Stimulated activated CD8-positive, alpha-beta memory T cell treated with anti-CD3 and anti-CD28 coated beads, Interleukin-15, amount 100 ng/mL, for 1 hour (primary cell): ENCODE data around the gene TCF21.
"Not testable (repeated sequence)": the region's sequence is repeated elsewhere in the genome, so short reads cannot be mapped to it uniquely, and the experiment has no call there.

Experiments used
- DNase-seq: peaks from one replicate; pipeline ENCODE4 v3.0.0-alpha.2; 2020; ENCODE audit warnings: low read depth

Gene TCF21

DNA sequence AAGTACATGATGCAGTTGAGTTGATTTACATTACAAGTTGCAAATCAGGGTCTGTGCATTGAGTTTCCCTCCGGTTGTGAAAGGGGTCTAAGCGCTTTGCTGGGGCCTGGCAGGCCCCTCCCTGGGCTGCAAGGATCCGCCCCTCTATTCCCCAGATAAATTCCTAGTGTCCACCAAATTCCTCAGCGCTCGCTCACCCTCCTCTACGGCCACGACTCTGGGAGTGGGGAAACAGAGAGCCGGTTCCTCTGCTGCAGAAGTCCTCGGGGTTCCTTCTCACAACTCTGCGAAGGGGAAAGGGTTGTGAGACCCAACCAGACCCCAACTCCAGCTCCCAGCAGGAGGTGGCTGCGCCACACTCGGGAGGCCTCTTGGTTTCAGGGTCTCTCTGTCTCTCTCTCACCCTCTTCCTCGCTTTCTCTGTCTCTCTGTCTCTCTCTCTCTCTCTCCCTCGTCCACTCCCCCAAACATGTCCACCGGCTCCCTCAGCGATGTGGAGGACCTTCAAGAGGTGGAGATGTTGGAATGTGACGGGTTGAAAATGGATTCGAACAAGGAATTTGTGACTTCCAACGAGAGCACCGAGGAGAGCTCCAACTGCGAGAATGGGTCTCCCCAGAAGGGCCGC lies at the start of gene TCF21:
TSS of gene TCF21 (plus strand) at position 185 of the 628 bp plus-strand sequence. CDS start at position 470, 285 bp downstream.
- DNase-seq: no peak

- no peak for DNase-seq
These were observed 47.7 kb upstream of the TCF21 start for GRCh38 chr6:133841176-133841575.

- DNase-seq: no peak
These were observed 45.8 kb upstream of the TCF21 start for GRCh38 chr6:133843098-133843497.

GRCh38 chr6:133844709-133845108 lies 44.2 kb upstream of the TCF21 start:
- DNase-seq: no peak

DNA sequence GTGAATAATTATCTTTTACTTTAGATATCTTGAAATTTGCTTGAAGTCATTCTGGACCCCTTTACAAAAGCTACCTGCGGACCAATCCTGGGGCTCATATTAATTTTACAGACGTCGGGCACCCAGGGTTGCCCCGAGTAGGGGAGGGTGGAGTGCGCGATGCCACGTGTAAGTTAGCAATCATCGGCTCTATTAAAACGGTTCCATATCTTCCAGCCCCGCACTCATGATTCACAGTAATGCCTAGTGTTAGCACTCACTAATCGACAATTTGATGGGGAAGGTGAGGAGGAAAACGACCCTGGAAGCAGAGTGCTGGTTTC lies 34.9 kb upstream of the TCF21 start:
- no peak for DNase-seq

DNA sequence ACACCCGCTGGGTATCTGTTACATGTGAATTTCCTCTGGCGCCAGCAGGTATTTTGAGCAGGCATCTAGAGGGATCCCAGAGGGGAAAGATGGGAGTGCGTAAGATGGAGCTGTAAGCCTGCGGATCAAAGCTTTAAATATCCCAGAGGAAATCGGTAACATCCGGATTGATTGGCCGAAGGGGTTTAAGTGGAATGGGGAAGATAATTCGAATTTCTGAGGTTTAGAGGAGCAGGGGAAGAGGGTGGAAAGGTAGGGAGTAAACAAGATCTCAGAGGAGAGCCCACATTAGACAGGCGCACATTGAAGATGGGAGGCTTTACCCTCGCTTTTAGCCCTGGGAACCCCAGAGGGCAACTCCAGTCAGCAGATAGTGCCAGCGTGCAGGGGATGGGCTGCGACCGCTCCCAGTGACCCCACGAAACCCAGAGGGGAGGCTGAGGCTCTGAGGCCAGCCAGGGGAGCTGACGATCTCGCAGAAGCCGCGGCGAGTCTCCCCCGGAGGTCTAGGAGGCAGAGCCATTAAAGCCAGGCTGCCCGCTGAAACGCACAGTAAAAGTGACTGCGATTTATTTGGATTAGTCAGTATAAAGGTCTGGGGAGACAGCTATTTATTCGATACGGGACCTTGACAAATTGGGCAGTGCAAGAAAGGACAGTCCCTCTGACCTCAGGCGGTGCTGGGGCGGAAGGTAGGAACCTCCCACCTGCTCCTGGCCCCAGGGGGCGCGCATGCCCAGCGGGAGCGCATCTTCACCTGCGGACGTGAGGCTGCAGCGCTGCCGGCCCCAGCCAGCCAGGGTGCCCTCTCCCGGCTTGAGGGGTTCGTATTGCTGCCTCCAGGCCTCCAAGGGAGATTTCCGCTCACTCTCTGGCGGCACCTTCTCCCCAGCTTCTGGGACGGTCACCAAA lies 34.3 kb upstream of the TCF21 start:
- no peak for DNase-seq

DNA sequence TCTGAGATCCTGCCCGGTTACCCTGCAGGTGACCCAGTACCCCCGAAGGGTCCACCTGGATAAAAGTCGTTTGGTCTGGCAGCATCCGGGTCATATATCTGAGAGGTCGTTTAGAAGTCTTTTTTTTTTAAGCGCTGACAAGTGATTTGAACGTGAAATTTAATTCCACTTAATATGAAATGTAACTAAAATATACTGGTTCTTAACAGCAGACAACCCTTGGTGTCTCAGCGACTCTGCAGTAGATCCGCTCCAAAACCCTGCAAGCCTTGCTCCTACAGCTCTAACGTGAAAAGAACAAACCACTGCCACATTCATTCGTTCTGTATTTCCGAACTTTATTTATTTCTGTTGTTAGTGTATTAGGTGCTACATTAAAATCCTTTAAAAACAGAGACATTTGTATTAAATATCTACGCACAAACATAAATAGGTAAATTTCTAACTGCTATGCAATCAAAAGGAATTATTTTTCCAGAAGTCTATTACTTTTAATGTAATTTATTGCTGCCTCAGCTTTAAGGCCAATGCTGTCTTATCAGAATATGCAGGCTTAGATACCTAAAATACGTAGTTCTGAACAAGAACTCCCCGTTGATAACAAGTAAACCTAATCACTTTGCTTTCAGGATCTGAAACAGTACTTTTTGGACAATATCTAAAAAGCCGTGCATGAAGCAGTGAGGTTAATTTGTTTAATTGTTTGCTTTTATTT lies 33.5 kb upstream of the TCF21 start:
- DNase-seq: no peak

- DNase-seq: no peak
These were observed 32.9 kb upstream of the TCF21 start for GRCh38 chr6:133855991-133856370.

GRCh38 chr6:133856911-133857310 lies 32.0 kb upstream of the TCF21 start:
- no peak for DNase-seq

DNA sequence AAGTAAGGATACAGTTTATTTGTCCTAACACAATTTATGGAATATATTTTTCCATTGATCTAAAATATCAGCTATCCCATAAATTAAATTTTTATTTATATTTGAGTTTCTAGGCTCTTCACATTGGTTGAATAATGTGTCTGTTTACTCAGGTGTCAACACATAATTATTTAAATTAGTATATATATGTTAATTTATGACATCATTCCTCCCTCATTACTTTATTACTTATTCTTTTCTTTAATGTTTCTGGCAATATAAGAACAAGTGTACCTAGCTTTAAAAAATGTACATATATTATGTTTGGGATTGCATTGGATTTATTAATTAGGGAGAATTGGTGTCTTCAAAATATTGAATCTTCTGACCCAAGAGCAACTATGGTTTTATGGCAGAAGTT lies 31.2 kb upstream of the TCF21 start:
- DNase-seq: no peak

DNA sequence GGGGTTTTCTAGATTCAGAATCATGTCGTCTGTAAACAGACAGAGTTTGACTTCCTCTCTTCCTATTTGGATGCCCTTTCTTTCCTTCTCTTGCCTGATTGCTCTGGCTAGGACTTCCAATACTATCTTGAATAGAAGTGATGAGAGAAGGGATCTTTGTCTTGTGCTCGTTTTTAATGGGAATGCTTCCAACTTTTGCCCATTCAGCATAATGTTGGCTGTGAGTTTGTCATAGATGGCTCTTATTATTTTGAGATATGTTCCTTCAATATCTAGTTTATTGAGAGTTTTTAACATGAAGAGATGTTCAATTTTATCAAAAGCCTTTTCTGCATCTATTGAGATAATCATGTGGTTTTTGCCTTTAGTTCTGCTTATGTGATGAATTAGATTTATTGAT lies 27.6 kb upstream of the TCF21 start:
- DNase-seq: not testable (repeated sequence)

DNA sequence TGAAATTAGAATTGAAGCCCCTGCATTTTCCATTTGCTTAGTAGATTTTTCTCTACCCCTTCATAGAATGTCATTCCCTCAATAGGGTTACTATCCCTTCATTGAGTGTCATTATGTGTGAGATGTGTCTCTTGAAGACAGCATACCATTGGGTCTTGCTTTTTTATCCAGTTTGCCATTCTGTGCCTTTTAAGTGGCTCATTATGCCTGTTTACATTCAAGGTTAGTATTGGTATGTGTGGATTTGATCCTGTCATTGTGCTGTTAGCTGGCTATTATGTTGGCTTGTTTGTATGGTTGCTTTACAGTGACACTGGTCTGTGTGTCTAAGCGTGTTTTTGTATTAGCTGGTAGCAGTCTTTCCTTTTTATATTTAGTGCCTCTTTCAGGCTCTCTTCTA lies 25.7 kb upstream of the TCF21 start:
- no peak for DNase-seq

- no peak for DNase-seq
These were observed 23.2 kb upstream of the TCF21 start for GRCh38 chr6:133865680-133866079.

- DNase-seq: no peak
These were observed 17.8 kb upstream of the TCF21 start for GRCh38 chr6:133871131-133871530.

- no peak for DNase-seq
These were observed 15.4 kb upstream of the TCF21 start for GRCh38 chr6:133873538-133873937.

- no peak for DNase-seq
These were observed 11.8 kb upstream of the TCF21 start for GRCh38 chr6:133877116-133877515.

GRCh38 chr6:133880006-133880405 lies 8.9 kb upstream of the TCF21 start:
- no peak for DNase-seq

GRCh38 chr6:133880896-133881295 lies 8.0 kb upstream of the TCF21 start:
- DNase-seq: no peak

GRCh38 chr6:133886104-133886775 lies 2.7 kb upstream of the TCF21 start:
- DNase-seq: no peak

- DNase-seq: no peak
These were observed 1.6 kb upstream of the TCF21 start for GRCh38 chr6:133887156-133887879.

DNA sequence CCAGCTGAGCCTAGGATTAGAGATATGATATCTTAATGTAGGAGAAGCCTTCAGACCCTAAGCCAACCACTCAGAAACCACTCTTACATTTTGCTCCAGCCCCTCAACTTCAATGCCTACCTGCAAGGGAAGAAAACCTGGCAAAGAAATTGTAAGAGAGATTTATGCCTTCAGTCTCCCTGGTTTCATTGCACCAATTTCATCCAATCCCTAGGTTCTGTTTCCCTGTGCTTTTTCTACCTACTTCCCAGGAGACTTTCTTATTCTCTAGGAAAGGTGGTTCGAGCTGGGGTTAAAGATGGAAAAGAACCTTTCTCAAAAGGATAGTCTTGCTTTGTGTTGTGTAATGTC lies 1.1 kb upstream of the TCF21 start:
- DNase-seq: no peak
